OCI-LY7 (cell line): ENCODE data around the gene SNCA.

Experiments
- EZH2phosphoT487 ChIP-seq: fragments of 200-600 bp; sonication (generic); IDR thresholded peaks from 2 replicates; pipeline ENCODE4 v1.6.1; 2018; ENCODE audit warnings: low read depth, borderline replicate concordance, mild to moderate bottlenecking, mixed run types, antibody characterized with exemption, low read length, moderate library complexity, mixed read lengths
- TF ChIP-seq, protein P1 (sequence below): fragments of 200-600 bp; sonication (generic); conservative IDR thresholded peaks from 2 replicates; pipeline ENCODE4 v1.5.1; 2014; ENCODE audit warnings: mild to moderate bottlenecking, antibody characterized with exemption, low read length, moderate library complexity, mixed read lengths

GRCh38 chr4:89765966-89766365 lies 71.0 kb downstream of the SNCA start:
- no peak for TF ChIP-seq EZH2phosphoT487
- TF ChIP-seq, protein P1, sequence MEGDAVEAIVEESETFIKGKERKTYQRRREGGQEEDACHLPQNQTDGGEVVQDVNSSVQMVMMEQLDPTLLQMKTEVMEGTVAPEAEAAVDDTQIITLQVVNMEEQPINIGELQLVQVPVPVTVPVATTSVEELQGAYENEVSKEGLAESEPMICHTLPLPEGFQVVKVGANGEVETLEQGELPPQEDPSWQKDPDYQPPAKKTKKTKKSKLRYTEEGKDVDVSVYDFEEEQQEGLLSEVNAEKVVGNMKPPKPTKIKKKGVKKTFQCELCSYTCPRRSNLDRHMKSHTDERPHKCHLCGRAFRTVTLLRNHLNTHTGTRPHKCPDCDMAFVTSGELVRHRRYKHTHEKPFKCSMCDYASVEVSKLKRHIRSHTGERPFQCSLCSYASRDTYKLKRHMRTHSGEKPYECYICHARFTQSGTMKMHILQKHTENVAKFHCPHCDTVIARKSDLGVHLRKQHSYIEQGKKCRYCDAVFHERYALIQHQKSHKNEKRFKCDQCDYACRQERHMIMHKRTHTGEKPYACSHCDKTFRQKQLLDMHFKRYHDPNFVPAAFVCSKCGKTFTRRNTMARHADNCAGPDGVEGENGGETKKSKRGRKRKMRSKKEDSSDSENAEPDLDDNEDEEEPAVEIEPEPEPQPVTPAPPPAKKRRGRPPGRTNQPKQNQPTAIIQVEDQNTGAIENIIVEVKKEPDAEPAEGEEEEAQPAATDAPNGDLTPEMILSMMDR, result no peak
